Fibroblast of the aortic adventitia (primary cell): ENCODE data around the gene LRMDA. TPM values are rescaled to one million over a fixed set of nuclear protein-coding genes. Genes with fewer than 3 reads are reported as not detected.

ENCODE experiments used
- DNase-seq: peaks from one replicate; pipeline ENCODE4 v3.0.0-alpha.2; 2010; ENCODE audit warnings: low read depth
- H3K4me3 ChIP-seq: 2 replicates; pipeline ENCODE4 v1.5.1; 2011; ENCODE audit warnings: low read depth, mild to moderate bottlenecking, control low read depth, low read length, moderate library complexity
- total RNA-seq: library from RNA; depleted of rRNA; stranded (reverse); fragments of >200 nt; gene quantifications from 2 replicates; pipeline ENCODE4 v1.2.3, GENCODE V29; 2012; ENCODE audit warnings: low replicate concordance
- TF ChIP-seq, protein P1 (sequence below): IDR thresholded peaks from 2 replicates; pipeline ENCODE4 v1.5.1; 2011; ENCODE audit warnings: mild to moderate bottlenecking, low read length, control low read depth, inconsistent platforms; ENCODE audit not compliant: insufficient read depth

The LRMDA gene
- total RNA-seq, 1 donor, result 6.3 TPM

DNA sequence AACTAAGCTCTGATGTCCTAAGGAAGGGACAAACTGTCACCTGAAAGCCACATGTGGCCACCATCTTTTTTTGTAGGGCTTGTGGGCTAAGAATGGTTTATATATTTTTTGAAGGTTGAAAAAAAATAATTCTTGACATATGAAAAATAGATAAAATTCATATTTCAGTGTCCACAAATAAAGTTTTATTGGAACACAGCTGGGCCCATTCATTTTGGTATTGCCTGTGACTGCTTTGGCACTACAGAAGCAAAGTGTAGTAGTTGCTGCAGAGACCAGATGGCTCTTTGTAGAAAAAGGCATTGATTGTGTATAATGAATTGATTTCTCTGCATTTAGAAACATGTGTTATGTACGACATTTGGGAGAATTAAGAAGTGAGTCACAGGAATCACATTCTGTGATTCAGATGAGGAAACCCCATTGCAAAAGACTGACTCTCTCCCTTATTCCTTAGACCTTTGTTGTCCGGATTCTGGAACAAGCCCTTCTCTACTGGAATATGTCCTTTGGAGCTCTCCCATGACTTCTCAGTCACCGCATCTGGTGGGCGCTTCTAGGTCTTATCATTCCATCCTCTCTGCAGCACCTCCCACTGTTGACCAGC, 438.7 kb downstream of the LRMDA start:
- no peak overlapping the region for H3K4me3 ChIP-seq
- TF ChIP-seq, protein P1, sequence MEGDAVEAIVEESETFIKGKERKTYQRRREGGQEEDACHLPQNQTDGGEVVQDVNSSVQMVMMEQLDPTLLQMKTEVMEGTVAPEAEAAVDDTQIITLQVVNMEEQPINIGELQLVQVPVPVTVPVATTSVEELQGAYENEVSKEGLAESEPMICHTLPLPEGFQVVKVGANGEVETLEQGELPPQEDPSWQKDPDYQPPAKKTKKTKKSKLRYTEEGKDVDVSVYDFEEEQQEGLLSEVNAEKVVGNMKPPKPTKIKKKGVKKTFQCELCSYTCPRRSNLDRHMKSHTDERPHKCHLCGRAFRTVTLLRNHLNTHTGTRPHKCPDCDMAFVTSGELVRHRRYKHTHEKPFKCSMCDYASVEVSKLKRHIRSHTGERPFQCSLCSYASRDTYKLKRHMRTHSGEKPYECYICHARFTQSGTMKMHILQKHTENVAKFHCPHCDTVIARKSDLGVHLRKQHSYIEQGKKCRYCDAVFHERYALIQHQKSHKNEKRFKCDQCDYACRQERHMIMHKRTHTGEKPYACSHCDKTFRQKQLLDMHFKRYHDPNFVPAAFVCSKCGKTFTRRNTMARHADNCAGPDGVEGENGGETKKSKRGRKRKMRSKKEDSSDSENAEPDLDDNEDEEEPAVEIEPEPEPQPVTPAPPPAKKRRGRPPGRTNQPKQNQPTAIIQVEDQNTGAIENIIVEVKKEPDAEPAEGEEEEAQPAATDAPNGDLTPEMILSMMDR, result no peak
- DNase-seq, result no peak

DNA sequence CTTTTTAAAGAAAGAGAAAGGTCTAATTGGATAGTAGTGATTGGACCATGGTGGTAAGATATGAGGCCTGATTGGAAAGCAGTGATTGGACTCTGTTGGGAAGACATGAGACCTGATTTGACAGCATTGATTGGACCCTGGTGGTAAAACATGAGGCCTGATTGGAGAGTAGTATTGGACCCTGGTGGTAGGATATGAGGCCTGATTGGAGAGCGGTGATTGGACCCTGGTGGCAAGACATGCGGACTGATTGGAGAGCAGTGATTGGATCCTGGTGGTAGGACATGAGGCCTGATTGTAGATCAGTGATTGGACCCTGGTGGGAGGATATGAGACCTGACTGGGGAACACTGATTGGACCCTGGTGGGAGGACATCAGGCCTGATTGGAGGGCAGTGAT, 444.3 kb downstream of the LRMDA start:
- TF ChIP-seq, protein P1, result no peak
- no peak overlapping the region for H3K4me3 ChIP-seq
- DNase-seq, result no peak

DNA sequence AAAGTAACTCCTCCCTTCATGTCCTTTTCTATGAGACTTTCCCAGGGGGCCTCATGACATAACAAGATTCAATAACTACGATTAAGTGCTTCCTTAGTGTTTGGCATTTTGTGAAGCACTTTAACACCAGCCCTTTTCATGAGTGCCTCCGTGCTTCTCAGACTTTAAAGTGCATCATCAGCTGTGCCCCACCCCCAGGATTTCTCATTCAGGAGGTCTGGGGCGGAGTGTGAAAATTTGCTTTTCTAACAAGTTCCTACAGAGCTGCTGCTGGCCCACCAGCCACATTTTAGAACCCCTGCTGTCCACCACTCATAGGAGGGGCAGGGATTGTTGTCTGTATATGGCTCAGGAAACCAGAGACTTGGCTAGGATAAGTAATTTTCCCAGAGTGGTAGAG, 445.3 kb downstream of the LRMDA start:
- TF ChIP-seq, protein P1, result no peak
- H3K4me3 ChIP-seq, result no peak overlapping the region
- DNase-seq, result no peak

DNA sequence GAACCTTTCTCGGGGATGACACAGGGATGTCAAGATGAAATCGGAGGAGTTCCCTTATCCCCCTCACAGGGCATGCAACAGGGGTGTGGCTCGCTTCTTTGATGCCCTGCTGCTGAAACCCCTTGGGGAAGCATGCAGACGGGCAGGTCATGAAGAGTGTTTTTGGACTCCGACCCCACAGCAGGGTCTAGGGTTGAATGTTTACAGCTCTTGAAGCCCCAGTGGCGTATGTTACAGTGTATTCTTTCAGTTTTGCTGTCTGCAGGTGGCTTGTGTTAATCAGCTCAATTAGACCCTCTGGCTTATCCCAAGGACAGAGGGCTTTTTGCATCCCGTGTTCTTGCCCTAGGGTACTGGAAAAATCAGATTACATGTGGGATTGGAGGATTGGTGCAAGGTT, 446.5 kb downstream of the LRMDA start:
- H3K4me3 ChIP-seq, result no peak overlapping the region
- no peak for DNase-seq
- TF ChIP-seq, protein P1, result no peak

DNA sequence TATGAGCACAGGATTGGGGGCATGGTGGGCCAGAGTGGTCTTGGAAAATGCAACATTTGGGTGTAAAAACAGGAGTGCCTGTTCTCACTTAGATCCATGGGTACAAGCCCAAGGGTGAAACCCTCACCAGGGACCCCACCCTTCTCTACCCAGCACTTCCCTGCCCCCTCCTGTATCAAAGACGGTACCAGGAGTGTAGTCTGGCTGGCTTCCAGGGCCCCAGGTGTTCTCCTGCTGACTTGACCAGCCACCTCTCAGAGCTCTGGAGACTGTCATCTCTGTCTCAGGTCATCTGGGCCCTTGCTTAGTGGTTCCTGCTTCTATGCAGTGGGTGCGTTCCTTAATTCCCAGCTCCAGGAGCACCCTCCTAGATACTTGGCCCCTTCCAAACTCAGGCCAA, 447.2 kb downstream of the LRMDA start:
- no peak overlapping the region for H3K4me3 ChIP-seq
- DNase-seq, result no peak
- TF ChIP-seq, protein P1, result no peak

DNA sequence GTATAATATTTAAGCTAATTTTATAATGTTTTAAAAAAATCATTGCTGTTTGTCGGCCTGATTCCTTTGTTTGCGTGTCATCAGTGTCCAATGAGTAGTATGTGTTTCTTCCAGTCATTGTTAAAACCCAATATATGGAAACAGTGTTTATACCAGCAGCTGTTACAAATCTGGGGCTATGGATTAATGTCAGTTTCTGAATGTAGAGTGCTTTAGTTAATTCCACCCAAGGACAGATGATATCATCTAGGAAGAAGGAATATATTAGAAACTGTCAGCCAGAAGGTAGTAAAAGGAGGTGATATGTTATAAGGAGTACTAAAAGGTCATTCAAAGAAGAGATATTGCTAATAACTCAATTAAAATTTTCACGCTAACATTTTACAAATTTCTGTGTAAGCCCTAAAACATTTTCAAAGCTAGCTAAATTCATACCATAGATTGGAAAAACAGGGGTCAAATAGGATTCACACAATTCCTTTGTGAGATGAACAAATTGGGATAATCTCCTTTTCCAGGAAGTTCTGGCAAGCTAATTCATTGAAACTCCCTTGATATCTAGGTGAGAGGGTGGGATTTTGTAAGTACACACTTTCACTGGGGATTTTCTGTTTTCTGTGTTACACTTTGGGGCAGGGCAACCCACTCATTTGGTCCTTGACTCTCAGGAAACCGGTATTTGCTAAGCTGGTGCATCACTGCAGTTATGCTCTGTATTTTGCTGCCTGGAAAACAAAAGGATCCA, 448.8 kb downstream of the LRMDA start:
- H3K4me3 ChIP-seq, result no peak overlapping the region
- DNase-seq, result no peak
- TF ChIP-seq, protein P1, result no peak
